ENCODE data around the gene LSS. TPM values are rescaled to one million over a fixed set of nuclear protein-coding genes. Genes with fewer than 3 reads are reported as not detected.

Gene LSS
- total RNA-seq, 1 experiment from 2014 or later = 45.7 TPM

GRCh38 chr21:46189213-46189958 is 39.2 kb downstream of the LSS start:
- ATAC-seq = 0 out of 2 replicates have a peak, but pooled peaks have one; percentile 3
- Histone ChIP-seq H3K36me3 (ENCODE audit: low read depth, low read length) (peaks cover 4% of the 10 kb centered on the region; the same call in 1 of the 2 replicates), H3K4me2 (ENCODE audit: low read length) (peak overlapping the region; percentile 74)

DNA sequence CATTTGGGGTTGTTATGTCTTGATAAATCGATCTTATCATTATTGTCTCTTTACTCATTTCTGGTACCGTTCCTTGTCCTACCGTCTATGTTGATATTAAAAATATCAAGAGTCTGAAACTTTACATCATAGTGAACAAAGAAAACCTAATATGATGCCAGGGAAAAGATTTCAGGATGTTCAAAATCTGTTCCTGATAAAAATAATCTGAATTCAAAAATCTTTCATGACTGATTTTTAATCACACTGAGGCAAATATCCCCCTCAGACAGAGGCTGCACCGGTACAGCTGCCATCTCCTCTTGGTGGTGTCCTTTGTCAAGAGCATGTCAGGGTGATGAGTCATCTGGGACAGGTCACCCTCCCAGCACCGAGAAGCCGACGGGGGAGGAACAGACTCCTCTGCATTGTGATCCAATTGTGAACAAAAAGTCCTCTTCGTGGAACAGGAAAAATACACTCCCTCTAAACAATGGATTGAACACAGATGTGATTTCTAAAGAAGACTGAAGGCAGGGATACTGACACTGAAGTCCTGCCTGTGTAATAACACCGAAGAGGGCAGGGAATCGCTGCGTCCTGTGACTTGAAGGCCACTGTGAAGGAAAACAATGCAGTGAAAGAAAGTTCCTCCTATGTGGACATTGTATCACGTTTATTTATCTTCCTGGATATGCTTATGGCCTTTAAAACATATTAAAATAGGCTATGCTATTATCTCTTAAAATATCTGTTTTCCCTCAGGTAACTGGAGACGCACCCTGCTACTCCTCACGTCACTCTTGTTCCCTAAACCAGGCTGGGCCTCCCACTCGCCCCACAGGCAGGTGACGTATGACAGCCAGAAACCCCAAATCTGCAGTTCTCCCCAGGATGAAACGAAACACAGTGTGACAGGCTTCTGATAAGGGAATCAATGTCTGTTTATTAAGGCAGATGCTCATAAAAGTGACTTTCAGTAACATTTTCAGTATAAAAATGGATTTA is 40.1 kb downstream of the LSS start:
- DNase-seq (peak; percentile 83), ATAC-seq (peak; percentile 48)
- Histone ChIP-seq H3F3A (ENCODE audit: low read length, unreplicated experiment) (no peaks in the 10 kb centered on the region), H3K27me3 (ENCODE audit: low read length) (no peaks in the 10 kb centered on the region), H4K20me1 (ENCODE audit: low read length) (no peaks in the 10 kb centered on the region), H2AFZ (ENCODE audit: low read length) (peak overlapping the region; percentile 45), H3K36me3 (ENCODE audit: low read depth, low read length) (no peaks in the 10 kb centered on the region), H3K9me2 (replicated peaks; ENCODE audit: low read length) (no peaks in the 10 kb centered on the region), H3K4me2 (ENCODE audit: low read length) (peak overlapping the region; percentile 74), H3K9ac (ENCODE audit: low read length) (peak overlapping the region; percentile 35), H3K9me3 (ENCODE audit: low read length) (no peaks in the 10 kb centered on the region), H3K4me1 (ENCODE audit: insufficient read depth, low read length) (peaks cover 39% of the 10 kb centered on the region), H3K4me3 (ENCODE audit: low read length) (peak overlapping the region; percentile 37; the same call in 1 of the 2 replicates), H3K27ac (ENCODE audit: low read length) (peak overlapping the region; percentile 71), H3K79me2 (ENCODE audit: low read length) (peaks cover 4% of the 10 kb centered on the region; the same call in 1 of the 2 replicates)
- CTCF ChIA-PET = no interaction called here
- TF ChIP-seq EZH2 (IDR thresholded peaks at IDR 0.05; ENCODE audit: low read length, unreplicated experiment) (no peak), CTCF (conservative IDR thresholded peaks at IDR 0.05; ENCODE audit: low read depth, low read length) (0 out of 2 replicates have a peak, but pooled peaks have one; percentile 21)
- POLR2A ChIA-PET (ENCODE audit: unreplicated experiment) = no interaction called here
- intact Hi-C loops (cut with micrococcal nuclease) = loop anchor here (1.0 to 2.0 kb wide), 2 partner anchors 26 to 42 kb away; no protein-coding TSS in a partner anchor
- TSS peak; percentile 15 for BruUV-seq (replicated peaks)

More at GRCh38 chr21:46189213-46189958, 39.2 kb downstream of the LSS start:
- TF ChIP-seq EZH2 (IDR thresholded peaks at IDR 0.05; ENCODE audit: low read length, unreplicated experiment) (no peak), EZH2phosphoT487 (IDR thresholded peaks at IDR 0.05; ENCODE audit: borderline replicate concordance, low read length) (no peak), CTCF (conservative IDR thresholded peaks at IDR 0.05; ENCODE audit: low read depth, low read length) (no peak)
- Histone ChIP-seq H3K4me3 (ENCODE audit: low read length) (peak overlapping the region; percentile 37; the same call in 1 of the 2 replicates), H3K9me3 (ENCODE audit: low read length) (no peaks in the 10 kb centered on the region), H2AFZ (ENCODE audit: low read length) (no peak overlapping the region), H3F3A (ENCODE audit: low read length, unreplicated experiment) (no peaks in the 10 kb centered on the region), H3K9ac (ENCODE audit: low read length) (peak overlapping the region; percentile 35), H3K79me2 (ENCODE audit: low read length) (no peaks in the 10 kb centered on the region), H3K4me1 (ENCODE audit: insufficient read depth, low read length) (peaks cover 39% of the 10 kb centered on the region), H3K27me3 (ENCODE audit: low read length) (no peaks in the 10 kb centered on the region), H3K27ac (ENCODE audit: low read length) (peak overlapping the region; percentile 71), H3K9me2 (replicated peaks; ENCODE audit: low read length) (no peaks in the 10 kb centered on the region), H4K20me1 (ENCODE audit: low read length) (no peaks in the 10 kb centered on the region)
- DNase-seq = no peak
- no TSS peak for BruUV-seq (replicated peaks)
- intact Hi-C loops (cut with micrococcal nuclease) = loop anchor here (2.0 kb wide), 1 partner anchor 43 kb away; no protein-coding TSS in a partner anchor
- CTCF ChIA-PET = no interaction called here
- POLR2A ChIA-PET (ENCODE audit: unreplicated experiment) = no interaction called here
